Caco-2 (cell line): ENCODE data around the gene TXNRD1. TPM values are rescaled to one million over a fixed set of nuclear protein-coding genes. Genes with fewer than 3 reads are reported as not detected.
A peak's percentile ranks its signal among the peaks of the same experiment; 100 is the strongest.
"Not testable (repeated sequence)": the region's sequence is repeated elsewhere in the genome, so short reads cannot be mapped to it uniquely, and the experiment has no call there.

Experiments
- BruUV-seq: library from RNA; stranded (reverse); fragments of 400-500 nt; replicated peaks from 2 replicates; lab custom pipeline; 2021; lab: Mats Ljungman, UMichigan
- CTCF ChIA-PET: fragments of 300-600 bp; sonication (Branson Sonifier 250); formaldehyde crosslinking; loops from one replicate; lab custom pipeline; 2022; ENCODE audit warnings: antibody characterized with exemption; lab: Charles Lee
- POLR2A ChIA-PET: fragments of 300-600 bp; sonication (Branson Sonifier 250); formaldehyde crosslinking; loops from one replicate; lab custom pipeline; 2022; ENCODE audit warnings: antibody characterized with exemption; lab: Charles Lee
- DNase-seq, 2 experiments: peaks; one replicate each; pipeline versions ENCODE4 v3.0.0 to v3.0.0-alpha.2; 2020 to 2022
- H3K27me3 ChIP-seq: replicated peaks from 2 replicates; pipeline ENCODE4 v1.6.0; 2011; ENCODE audit warnings: low read length; ENCODE audit not compliant: control insufficient read depth, insufficient read depth
- H3K36me3 ChIP-seq: 2 replicates; pipeline ENCODE4 v1.5.1; 2011; ENCODE audit warnings: low read length; ENCODE audit not compliant: control insufficient read depth, insufficient read depth
- H3K4me1 ChIP-seq: fragments of 250-450 bp; sonication (Bioruptor Pico); 2 replicates; pipeline ENCODE4 v1.5.1; 2020; ENCODE audit warnings: mild to moderate bottlenecking
- H3K4me3 ChIP-seq: 2 replicates; pipeline ENCODE4 v1.5.1; 2011; ENCODE audit warnings: low read depth, mild to moderate bottlenecking, control low read depth, low read length
- H3K9me3 ChIP-seq: fragments of 250-450 bp; sonication (Bioruptor Pico); 2 replicates; pipeline ENCODE4 v1.5.1; 2020; ENCODE audit warnings: mild to moderate bottlenecking, moderate library complexity
- H3K27ac Mint-ChIP-seq: one replicate; pipeline ENCODE4 v1.8.0; 2022; ENCODE audit warnings: mixed read lengths; ENCODE audit not compliant: unreplicated experiment
- H3K27me3 Mint-ChIP-seq: one replicate; pipeline ENCODE4 v1.8.0; 2022; ENCODE audit warnings: mixed read lengths; ENCODE audit not compliant: insufficient read depth, unreplicated experiment
- H3K36me3 Mint-ChIP-seq: one replicate; pipeline ENCODE4 v1.8.0; 2022; ENCODE audit warnings: mild to moderate bottlenecking, mixed read lengths; ENCODE audit not compliant: insufficient read depth, unreplicated experiment
- H3K4me1 Mint-ChIP-seq: one replicate; pipeline ENCODE4 v1.8.0; 2022; ENCODE audit warnings: low read depth, mixed read lengths; ENCODE audit not compliant: unreplicated experiment
- H3K4me3 Mint-ChIP-seq: one replicate; pipeline ENCODE4 v1.8.0; 2022; ENCODE audit warnings: mild to moderate bottlenecking, moderate library complexity, mixed read lengths; ENCODE audit not compliant: unreplicated experiment
- H3K9me3 Mint-ChIP-seq: one replicate; pipeline ENCODE4 v1.8.0; 2022; ENCODE audit warnings: mixed read lengths; ENCODE audit not compliant: unreplicated experiment
- intact Hi-C: fragments of 100-400 bp; cut with micrococcal nuclease; formaldehyde crosslinking; loops from one replicate; pipeline ENCODE4 v1.10.0; 2022; ENCODE audit not compliant: unreplicated experiment
- total RNA-seq: library from RNA; stranded (reverse); gene quantifications from 2 replicates; pipeline ENCODE4 v1.2.3, GENCODE V29; 2022
- TF ChIP-seq, protein P1 (sequence below), 2 experiments: fragments of 200-600 bp in 1 of 2; IDR thresholded peaks; 1 replicate in 1 of 2; 2 replicates in 1 of 2; pipeline versions ENCODE4 v1.5.1 to v1.8.0; 2011 to 2022; ENCODE audit warnings: antibody characterized with exemption in 1 of 2, control low read depth in 1 of 2, inconsistent platforms in 1 of 2, low read depth in 1 of 2, low read length in 1 of 2, mild to moderate bottlenecking in 1 of 2, moderate library complexity in 1 of 2; ENCODE audit not compliant: insufficient read depth in 1 of 2, severe bottlenecking in 1 of 2, unreplicated experiment in 1 of 2

Gene TXNRD1
- total RNA-seq, 1 experiment from 2014 or later: 115 TPM

DNA sequence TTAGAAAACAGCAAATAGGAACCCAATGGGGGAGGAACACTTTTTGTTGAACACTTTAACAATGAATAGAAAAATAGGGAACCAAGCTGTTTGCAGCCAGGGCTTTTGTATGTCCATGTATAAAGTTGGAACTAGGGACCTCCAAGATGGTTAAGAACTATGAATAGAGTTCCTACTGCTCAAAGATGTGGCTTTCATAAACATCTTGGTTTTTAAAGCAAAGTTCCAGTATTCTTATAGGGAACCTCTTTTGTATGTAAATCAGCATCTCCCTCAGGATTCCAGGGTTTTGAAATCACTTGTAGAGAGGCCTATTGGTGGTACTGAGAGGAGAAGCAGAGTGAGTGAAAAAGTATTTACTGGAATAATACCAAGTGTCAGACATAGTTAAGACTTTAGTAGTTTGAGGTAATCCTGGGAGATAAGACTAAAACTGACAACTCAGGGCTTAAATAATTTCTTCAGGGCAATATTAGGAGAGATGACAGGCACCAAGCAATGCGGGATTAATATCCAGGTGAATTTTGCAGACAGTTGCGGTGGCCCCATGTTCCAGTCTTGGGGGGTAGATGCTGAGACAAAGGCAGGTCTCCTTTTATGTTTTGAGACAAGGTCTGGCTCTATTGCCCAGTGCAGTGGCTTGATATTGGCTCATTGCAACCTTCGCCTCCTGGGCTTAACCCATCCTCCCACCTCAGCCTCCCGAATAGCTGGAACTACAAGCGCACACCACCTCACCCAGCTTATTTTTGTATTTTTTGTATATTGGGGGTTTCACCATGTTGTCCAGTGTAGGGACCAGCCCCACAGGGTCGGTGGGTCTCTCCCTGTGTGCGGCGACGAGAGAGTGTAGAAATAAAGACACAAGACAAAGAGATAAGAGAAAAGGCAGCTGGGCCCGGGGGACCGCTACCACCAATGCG lies 77.6 kb downstream of the TXNRD1 start:
- BruUV-seq: no TSS peak
- CTCF ChIA-PET: interaction anchor here (0.6 kb wide), 1 partner anchor 155 kb away, joined by 5 read pairs; no protein-coding TSS in a partner anchor
- Mint-ChIP-seq H3K9me3 (no peaks in the 10 kb centered on the region), H3K27ac (no peak overlapping the region), H3K4me3 (no peak overlapping the region), H3K4me1 (peaks cover 18% of the 10 kb centered on the region), H3K27me3 (no peaks in the 10 kb centered on the region), H3K36me3 (peaks cover 64% of the 10 kb centered on the region)
- Histone ChIP-seq H3K9me3 (no peaks in the 10 kb centered on the region), H3K4me3 (no peak overlapping the region), H3K4me1 (peaks cover 21% of the 10 kb centered on the region; the same call in 1 of the 2 replicates), H3K27me3 (no peaks in the 10 kb centered on the region), H3K36me3 (no peaks in the 10 kb centered on the region; the same call in 1 of the 2 replicates)
- POLR2A ChIA-PET: no interaction called here
- TF ChIP-seq, protein P1, sequence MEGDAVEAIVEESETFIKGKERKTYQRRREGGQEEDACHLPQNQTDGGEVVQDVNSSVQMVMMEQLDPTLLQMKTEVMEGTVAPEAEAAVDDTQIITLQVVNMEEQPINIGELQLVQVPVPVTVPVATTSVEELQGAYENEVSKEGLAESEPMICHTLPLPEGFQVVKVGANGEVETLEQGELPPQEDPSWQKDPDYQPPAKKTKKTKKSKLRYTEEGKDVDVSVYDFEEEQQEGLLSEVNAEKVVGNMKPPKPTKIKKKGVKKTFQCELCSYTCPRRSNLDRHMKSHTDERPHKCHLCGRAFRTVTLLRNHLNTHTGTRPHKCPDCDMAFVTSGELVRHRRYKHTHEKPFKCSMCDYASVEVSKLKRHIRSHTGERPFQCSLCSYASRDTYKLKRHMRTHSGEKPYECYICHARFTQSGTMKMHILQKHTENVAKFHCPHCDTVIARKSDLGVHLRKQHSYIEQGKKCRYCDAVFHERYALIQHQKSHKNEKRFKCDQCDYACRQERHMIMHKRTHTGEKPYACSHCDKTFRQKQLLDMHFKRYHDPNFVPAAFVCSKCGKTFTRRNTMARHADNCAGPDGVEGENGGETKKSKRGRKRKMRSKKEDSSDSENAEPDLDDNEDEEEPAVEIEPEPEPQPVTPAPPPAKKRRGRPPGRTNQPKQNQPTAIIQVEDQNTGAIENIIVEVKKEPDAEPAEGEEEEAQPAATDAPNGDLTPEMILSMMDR (IDR thresholded peaks at IDR 0.05; ENCODE audit: insufficient read depth in 1 of 2, low read depth in 1 of 2, low read length in 1 of 2, severe bottlenecking in 1 of 2, unreplicated experiment in 1 of 2): no peak
- DNase-seq: no peak
- intact Hi-C loops: no loop called here

DNA sequence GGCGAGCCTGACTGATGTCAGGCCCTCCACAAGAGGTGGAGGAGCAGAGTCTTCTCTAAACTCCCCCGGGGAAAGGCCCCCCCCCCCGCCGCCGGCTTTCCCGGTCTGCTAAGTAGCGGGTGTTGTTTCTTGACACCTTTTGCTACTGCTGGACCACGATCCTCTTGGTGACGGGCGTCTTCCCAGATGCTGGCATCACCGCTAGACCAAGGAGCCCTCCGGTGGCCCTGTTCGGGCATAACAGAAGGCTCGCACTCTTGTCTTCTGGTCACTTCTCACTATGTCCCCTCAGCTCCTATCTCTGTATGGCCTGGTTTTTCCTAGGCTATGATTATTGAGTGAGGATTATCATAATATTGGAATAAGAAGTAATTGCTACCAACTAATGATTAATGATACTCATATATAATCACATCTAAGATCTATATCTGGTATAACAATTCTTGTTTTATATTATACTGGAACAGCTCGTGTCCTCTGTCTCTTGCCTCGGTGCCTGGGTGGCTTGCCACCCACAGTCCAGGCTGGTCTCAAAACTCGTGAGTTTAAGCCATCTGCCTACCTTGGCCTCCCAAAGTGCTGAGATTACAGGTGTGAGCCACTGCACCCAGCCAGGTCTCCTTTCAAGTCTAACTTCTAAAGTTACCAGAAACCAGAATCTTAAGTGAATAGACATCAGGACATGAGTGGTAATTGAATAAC lies 78.7 kb downstream of the TXNRD1 start:
- H3K36me3 ChIP-seq, H3K27me3 Mint-ChIP-seq, H3K9me3 ChIP-seq, H3K4me3 ChIP-seq, BruUV-seq, CTCF ChIA-PET, H3K4me3 Mint-ChIP-seq, POLR2A ChIA-PET, H3K27me3 ChIP-seq, H3K9me3 Mint-ChIP-seq: not testable (repeated sequence)
- Mint-ChIP-seq H3K36me3 (peaks cover 63% of the 10 kb centered on the region), H3K27ac (peak overlapping the region; percentile 39), H3K4me1 (peaks cover 18% of the 10 kb centered on the region)
- intact Hi-C loops: loop anchor here (1.0 kb wide), 1 partner anchor 93 kb away; no protein-coding TSS in a partner anchor
- DNase-seq: peak; percentile 63 to 65
- TF ChIP-seq, protein P1 (IDR thresholded peaks at IDR 0.05; ENCODE audit: insufficient read depth in 1 of 2, low read depth in 1 of 2, low read length in 1 of 2, severe bottlenecking in 1 of 2, unreplicated experiment in 1 of 2): peak; percentile 15 to 19
- peaks cover 21% of the 10 kb centered on the region; the same call in 1 of the 2 replicates for H3K4me1 ChIP-seq
